Regular cardiac myocyte (primary cell): Measurements from ENCODE around the gene STK38. TPM values are rescaled to one million over a fixed set of nuclear protein-coding genes. Genes with fewer than 3 reads are reported as not detected.

ENCODE experiments used
- total RNA-seq: library from RNA; depleted of rRNA; stranded (reverse); fragments of >200 nt; gene quantifications from 2 replicates; pipeline ENCODE4 v1.2.3, GENCODE V29; 2014

The STK38 gene
- 17.2 and 21.3 TPM in 2 replicates for total RNA-seq

GRCh38 chr6:36546920-36547645, at the start of gene STK38:
TSS of gene STK38 (minus strand) at chr6:36547479. CDS start at chr6:36540202, 7,277 bp downstream.

DNA sequence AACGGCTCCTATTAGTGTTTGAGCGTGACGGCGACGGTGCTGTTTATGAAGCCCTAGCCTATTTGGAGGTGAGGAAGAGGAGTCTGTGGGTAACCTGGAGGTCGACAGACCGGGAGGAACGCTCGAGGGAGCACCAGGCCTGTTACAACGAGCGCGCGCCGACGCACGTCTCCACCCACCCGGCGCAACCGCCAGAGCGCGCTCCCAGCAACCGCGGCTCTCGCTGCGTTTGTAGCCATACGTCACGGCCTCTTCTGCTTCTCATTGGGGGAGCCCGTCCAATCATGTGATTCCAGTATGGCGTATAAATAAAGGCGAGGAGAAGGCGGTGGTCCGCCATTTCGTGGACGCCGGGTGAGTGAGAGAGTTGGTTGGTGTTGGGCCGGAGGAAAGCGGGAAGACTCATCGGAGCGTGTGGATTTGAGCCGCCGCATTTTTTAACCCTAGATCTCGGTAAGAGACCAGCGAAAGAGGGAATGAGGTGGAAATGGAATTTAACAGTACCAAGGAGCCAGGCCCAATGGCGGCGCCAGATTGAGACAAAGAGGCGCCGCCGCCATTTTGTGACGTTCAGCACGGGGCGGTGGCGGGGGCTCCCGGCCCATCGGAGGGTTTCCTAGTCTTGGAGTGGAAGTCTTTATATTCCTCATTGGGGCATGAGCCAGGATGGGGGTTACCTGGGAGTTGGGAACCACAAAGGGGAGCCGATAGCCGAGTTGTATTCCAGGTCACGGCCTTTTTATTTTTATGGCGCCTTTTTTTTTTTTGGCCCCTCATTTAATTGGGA, 46.9 kb upstream of the STK38 start, which contains the start of gene SRSF3:
Gene SRSF3, plus strand, starts transcription at position 334 of the 787 bp plus-strand sequence. CDS start 2,401 bp downstream, outside the sequence.

Other genes starting within 250 kb of the STK38 start
- not detected in 2 replicates for gene BNIP5, start 210.6 kb downstream of the STK38 start, total RNA-seq
- 0.38 and 2.0 TPM in 2 replicates for gene ETV7, start 159.8 kb downstream of the STK38 start, total RNA-seq
- gene PXT1, start 104.6 kb downstream of the STK38 start, total RNA-seq, result under 0.01 TPM in 2 replicates
- 90.1 and 162 TPM in 2 replicates for gene KCTD20, start 104.5 kb downstream of the STK38 start, total RNA-seq
- 120 and 289 TPM in 2 replicates for gene SRSF3, start 46.9 kb upstream of the STK38 start, total RNA-seq
- 230 and 557 TPM in 2 replicates for gene CDKN1A, start 131.2 kb upstream of the STK38 start, total RNA-seq
- gene RAB44, start 150.3 kb upstream of the STK38 start, total RNA-seq, result under 0.01 TPM in 2 replicates